Activated T-cell treated with anti-CD3 and anti-CD28 coated beads for 1 hour (primary cell): Measurements from ENCODE around the gene TTC3.

ENCODE experiments used
- DNase-seq: peaks from one replicate; pipeline ENCODE4 v3.0.0-alpha.2; 2020; ENCODE audit warnings: low read depth

TTC3 gene

DNA sequence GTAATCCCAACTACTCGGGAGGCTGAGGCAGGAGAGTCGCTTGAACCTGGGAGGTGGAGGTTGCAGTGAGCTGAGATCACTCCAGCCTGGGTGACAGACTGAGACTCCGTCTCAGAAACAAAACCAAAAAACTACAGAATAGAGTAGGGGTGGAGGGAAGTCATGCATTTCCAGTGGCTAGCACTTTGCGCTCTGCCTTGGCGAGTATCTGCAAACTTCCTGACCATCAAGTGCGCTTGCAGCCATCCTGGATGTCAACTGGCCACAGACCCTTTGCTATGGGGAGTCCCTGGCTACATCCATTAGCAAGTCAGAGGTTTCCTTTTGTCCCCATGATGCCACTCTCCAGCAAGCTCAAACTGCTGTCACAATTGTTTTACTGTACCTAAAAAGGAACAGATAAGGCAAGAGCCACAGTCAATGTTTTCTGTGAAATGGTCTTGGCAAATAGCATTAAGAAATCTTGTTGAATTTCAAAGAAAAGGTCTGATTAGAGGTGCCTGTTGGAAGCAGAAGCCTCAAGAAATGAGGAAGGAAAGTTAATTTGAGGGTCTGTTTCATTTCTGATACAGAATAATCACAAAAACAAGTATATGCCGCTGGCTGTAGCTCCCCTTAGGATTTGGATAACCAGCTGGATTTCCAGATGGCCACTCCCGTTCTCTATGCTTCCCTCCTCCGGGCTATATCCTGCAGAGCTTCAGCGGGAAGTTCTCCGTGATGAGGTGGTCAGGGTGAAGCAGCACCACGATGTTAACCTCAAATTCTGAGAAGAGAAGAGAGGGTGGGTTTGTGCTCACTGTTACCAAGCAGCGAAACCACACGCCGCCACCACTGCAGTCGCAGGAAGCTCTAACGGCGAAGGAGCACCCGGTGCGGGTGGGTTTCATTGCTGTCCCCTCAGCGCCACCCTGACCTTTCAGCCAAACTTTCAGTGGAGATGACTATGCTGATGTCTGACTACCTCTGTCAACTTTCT lies 152.1 kb downstream of the TTC3 start:
- DNase-seq, result peak; percentile 32

DNA sequence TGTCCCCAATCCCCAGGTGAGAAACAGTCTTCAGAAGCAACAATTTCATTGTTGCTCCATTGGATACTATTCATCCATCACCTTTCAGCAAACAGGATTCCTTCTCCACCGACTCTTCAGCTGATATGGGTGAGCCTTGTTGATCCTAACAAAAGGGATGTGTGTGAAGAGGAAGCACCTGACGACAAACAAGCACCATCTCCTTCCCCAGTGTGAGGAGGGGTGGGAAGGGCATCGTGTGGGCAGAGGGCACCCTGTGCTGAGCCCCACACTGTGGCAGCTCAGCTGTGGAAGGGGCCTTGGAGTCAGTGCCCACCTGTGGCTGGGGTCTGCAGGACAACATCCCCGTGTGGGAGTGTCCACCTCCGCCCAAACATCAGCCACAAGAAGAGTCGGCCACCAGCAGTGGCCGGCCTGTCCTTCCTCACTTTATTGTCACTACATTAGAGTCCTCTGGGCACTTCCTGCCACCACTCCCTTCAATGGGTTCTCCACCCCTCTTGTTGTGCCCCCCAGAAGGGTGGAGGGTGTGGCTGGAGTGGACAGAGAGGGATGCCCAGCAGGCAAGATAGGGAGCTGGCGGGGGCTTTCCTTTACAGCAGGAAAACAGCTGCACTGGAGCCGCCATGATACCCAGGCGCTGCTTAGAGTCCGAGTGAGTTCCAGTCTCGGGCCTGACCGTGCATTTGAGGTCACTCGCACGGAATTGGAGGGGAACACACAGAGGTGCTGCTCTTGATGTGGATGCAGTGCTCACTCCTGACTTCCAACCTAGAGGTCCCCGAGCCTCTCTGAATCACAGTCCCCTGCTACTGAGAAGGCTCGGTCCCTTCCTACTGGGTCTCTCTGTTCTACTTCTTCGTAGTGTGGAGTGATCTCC lies 153.2 kb downstream of the TTC3 start:
- DNase-seq, result no peak

DNA sequence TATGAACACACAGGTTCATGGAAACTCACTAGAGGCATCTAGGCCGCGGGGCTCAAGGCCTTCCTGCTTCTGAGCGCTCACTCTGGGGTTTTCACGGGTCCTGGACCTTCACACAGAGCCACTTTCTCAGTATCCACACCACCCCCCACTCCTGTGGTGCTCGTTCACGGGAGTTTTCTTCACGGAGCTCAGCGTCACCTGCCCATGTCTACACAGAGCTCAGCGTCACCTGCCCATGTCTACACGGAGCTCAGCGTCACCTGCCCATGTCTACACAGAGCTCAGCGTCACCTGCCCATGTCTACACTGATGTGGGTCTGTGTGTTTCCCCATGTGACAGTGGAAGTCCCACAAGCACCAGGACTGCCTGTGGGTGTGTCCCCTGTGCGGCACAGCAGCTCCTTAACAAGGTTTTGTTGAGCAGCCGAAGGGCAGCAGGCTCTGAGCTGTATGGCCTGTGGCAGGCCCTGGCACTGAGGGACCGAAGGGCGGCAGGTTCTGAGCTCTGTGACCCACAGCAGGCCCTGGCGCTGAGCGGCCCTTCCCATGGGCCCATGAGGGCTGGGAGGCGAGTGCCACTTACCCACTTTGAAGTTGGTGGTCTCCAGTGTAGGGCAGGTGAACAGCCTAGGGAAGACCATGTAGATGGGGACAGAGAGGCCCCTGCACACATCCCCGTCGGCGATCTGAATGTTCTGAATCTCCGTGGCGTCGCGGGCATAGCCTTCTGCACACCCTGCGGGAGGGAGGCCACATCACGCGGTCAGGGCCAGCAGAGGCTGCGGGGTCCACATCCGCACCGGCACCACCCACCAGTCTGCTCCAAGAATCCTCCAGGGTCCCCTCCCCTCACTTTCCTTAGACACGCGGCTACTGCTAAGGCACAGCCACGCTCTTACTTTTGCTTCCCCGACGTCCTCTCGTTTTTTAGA lies 154.3 kb downstream of the TTC3 start:
- no peak for DNase-seq

DNA sequence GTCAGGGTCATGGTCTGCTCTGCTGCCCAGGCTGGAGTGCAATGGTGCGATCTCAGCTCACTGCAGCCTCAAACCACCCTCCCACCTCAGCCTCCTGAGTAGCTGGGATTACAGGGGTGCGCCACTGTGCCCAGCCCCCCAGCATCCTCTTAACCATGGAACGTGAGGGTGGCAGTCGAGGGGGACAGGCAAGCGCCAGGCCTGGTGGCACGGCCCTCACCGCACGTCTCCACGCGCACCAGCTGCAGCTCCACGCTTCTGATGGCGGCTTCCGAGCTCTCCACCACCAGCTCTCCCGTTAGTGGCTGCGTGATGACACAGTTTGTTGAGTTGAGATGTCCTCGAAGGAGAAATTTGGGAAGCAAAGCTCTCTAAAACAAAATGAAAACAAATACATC lies 154.9 kb downstream of the TTC3 start:
- DNase-seq, result no peak

DNA sequence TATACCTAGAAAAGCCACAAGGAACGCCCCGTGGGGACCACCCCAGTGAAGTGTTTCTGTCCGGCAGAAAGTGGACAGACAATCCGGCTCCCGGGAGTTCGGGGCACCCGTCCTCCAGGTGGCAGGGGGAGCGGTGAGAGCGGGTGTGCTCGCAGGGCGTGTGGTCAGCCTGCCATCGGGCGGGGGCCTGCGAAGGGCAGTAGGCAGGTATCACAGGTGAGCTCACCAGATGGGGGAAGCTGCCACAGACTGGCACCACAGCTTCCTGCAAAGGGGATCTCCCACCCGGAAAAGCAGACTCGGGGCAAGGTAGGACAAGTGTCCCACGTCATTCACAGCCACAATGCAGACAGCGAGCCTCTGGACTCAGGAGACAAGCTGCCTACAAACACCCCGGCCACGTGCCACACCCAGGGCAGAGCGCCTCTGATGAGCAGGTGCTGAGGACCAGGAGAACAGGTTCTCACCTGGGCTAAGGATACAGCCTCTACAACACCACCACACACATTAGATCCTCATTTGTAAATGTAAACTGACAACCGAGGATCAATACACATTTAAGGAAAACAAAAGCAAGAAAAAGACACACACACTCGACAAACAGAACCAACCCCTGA lies 157.7 kb downstream of the TTC3 start:
- DNase-seq, result no peak

DNA sequence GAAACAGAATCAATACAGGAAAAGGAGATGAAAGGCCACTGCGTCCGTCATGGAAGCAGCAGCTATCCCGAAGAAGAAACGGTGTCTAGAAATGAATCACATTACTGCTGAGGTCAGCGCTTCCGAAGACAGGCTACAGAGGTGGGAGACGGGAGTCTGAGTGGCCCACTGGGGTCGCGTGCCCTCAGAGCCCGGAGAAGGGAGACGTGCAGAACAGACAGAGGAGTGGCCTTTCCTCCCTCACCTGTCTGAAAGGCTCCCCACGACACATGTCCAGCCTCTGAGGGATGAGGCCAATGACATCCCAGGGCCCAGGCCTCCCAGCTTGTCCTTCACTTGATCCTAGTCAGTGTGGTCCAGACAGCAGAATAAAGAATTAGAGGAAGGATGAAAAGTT lies 158.2 kb downstream of the TTC3 start:
- DNase-seq, result no peak

DNA sequence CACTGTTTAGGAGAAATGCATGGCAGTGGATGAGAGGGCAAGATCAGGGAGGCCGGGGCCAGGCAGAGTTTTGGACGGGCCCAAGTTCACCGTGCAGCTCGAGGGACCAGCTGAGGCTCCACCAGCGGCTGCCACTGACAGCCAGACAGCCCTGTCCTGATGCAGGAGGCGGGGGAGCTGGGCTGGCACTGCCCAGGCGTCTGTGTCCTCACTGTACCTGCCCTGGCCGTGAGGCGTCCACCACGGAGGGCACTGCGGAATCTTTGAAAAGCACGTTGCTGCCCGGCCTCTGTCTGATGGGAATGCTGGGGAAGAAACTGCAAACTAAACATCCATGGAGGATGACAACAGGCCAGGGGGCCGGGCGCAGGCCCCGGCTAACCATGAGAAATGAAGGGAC lies 158.6 kb downstream of the TTC3 start:
- DNase-seq, result no peak

DNA sequence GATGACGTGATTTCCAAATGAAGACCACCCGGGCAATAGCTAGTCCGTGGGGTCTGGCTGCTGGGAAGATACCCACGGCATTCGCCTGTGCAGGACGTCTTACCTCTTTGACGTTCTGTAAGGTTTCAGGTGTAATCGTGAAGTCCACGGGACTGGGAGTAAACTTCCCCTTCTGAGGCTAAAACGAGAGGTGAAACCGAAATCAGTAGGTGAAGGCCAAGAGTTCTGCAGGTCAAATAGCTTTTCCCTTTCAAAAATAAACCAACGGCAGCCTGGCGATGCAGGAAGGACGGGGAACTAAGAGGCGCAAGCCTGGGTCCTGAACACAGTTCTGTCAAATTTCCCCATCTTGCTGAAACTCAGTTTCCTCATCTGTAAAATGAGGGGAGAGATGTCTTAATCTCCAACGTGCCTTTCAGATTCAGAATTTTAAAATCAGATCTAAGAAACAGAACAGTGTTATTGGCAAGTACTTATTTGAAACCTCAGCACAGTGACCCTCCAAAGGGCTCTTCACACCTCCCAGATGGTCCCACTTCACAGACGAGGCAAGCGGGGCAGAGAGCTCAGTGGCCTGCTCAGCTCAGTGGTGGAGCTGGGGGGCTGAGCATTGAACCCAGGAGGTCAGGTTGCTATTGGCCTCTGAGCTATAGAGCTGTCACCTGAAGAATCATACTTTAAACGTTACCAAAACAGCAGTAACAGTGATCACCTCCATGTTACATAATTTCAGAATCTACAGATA lies 159.4 kb downstream of the TTC3 start:
- DNase-seq, result no peak

DNA sequence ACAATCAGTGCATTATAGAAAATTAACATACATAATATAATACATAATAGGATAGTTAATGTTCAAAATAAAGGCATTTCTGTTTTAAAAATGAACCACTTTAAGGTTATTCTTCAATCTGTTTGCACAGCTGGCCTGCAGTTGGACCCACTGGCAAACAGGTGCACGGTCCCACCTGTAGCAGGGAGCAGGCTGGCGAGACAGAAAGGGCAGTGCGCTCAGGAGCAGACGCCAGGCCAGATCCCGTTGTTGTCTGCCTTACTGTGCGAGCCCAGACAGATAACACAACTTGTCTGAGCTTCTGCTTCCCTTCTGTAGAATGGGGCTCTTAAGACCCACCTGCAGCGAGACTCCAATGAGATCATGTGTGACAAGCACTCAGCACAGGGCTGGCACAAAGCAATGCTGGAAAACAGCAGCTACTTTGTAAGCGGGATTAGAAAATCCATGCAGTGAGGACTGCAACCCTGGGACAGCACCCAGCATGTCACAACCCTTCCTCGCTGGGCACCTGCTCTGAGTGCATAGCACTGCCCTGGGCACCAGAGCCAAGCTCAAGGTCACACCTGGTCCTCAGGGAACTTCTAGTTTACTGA lies 160.6 kb downstream of the TTC3 start:
- no peak for DNase-seq

DNA sequence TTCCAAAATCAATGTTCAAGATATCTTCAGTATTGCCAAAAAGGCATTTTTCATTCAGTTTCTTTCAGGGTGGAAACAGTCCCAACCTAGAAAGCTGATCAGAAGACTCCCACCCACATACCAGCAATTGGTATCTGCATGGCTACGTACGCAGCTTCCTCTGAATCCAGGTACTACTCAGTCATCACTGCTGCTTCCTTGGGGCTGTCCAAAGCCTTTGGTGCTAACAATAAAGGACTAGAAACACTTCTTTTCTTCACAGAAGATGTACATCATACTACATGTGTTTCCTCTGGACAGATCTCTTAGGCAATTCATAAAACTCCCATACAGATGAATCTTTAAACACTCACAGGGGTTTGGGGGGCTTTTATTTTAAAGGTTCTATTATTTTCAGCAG lies 164.3 kb downstream of the TTC3 start:
- no peak for DNase-seq

DNA sequence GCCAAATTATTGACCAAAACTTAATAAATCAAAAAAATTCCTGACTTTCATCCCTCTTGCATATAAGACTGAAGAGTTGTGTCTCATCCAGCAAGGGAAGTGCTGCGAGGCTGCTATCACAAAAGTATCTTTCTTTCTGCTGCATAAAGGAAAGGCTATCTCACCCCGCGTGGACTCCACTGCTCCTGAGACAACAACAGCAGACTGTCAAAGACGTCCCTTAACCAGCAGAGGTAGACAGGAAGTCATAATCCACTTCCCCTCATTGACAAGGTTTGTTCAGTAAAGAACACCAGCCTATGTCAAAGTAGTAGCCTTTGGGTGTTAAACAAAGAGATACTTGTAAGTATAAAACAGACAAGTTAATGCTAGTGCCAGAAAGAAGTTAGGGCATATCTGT lies 164.7 kb downstream of the TTC3 start:
- no peak for DNase-seq

DNA sequence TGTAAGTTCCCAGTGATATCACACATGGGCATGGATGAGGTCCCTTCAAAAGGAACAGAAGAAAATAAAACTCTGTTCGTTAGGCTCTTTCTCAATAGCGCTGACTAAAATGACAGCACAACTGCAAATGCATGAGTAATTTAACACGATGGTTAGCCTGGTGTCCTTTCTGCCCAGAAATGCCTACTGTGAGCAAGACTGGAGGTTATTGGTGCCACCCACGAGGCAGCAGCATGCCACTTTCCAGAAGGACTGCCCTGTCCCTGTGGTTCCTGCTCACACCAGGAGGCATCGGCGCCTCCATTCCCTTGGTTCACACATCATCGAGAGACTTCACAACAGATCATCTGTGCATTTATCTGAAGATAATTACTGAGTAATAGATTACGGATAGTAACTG lies 167.9 kb downstream of the TTC3 start:
- DNase-seq, result no peak

DNA sequence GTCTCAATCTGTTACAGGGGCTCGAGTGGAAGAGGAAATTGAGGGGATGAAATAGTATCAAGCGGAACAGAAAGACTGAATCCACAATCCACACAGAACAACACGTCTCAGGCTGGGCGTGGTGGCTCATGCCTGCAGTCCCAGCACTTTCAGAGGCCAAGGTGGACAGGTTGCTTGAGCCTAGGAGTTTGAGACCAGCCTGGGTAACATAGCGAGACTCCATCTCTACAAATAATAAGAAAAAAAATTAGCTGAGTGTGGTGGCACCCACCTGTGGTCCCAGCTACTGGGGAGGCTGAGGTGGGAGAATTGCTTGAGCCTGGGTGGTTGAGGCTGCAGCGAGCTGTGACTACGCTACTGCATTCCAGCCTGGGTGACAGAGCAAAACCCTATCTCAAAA lies 168.4 kb downstream of the TTC3 start:
- DNase-seq, result no peak

DNA sequence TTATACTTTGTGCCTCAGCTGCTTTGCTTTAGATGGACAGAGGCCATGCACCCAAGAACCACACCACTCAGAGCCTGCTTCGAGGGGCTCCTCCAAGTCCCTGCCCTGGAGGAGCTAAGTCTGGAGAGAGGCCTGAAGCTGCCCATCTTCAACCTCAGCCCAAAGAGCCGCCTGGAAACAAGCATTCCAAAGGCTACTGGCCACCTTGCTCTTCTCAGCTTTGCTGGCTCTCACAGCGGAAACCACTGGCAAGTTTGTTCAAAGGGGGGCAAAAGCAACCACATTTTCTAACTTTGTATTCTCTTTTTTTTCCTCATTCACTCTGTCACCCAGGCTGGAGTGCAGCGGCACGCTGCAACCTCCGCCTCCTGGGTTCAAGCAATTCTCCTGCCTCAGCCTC lies 170.9 kb downstream of the TTC3 start:
- DNase-seq, result no peak

DNA sequence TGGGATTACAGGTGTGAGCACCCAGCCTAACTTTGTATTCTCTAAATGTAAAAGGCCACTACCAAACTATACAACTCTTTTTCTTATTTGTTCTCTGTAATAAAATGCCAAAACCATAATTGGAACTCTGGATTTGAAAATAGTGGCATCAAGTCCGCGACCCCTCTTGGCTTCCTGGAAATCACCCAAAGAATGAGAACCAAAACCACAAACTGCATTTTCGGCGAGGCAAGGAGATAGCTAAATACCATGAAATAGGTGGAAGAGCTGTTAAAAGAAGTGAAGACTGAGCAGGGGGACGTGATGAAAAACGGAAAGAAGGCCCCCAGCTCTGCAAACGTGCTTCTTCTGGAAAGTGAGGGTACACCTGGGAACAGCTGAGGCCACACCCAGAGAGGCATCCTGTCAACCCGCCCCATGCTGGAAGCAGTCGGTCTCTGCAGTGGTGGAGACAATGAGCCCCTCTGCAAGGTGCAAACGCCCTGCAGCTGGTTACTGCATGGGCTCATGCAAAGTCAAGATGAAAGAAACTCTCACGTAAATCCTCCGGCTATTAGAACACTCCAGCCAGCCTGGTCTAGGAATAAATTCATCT lies 171.5 kb downstream of the TTC3 start:
- no peak for DNase-seq

DNA sequence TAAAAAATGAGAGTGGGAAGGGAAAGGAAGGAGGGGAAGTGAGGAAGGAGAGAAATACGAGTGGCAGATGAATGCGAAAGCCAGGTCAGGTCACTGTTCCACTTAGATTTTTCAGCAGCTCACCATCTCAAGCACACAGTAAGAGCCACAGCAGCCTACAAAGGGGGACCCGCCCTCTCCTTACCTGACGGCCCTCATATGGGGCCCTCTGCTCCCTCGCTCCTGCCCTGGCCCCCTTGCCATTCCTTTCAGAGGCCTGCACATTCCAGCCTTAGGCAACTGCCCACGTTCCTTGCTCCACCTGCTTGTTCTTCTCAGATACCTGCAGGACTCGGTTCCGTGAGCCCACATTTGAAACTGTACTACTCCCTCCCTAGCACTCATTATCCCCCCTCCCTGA lies 172.1 kb downstream of the TTC3 start:
- DNase-seq, result no peak

DNA sequence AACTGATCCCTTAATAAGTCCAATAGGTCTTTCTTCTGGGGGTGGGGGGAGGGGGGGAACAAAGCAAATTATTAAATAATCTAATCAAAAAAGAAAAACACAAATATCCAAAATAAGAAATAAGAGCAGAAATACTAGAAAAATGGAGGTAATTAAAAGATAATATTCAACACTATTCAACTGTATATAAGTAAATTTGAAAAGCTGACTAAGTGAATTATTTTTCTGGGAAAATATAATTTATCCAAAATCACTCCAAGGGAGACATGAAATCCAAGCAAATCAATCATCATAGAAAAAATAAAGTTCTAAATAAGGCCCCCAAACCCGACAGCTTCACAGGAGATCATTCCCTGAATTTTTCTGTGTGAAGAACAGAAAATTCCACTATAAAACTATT lies 175.2 kb downstream of the TTC3 start:
- no peak for DNase-seq

DNA sequence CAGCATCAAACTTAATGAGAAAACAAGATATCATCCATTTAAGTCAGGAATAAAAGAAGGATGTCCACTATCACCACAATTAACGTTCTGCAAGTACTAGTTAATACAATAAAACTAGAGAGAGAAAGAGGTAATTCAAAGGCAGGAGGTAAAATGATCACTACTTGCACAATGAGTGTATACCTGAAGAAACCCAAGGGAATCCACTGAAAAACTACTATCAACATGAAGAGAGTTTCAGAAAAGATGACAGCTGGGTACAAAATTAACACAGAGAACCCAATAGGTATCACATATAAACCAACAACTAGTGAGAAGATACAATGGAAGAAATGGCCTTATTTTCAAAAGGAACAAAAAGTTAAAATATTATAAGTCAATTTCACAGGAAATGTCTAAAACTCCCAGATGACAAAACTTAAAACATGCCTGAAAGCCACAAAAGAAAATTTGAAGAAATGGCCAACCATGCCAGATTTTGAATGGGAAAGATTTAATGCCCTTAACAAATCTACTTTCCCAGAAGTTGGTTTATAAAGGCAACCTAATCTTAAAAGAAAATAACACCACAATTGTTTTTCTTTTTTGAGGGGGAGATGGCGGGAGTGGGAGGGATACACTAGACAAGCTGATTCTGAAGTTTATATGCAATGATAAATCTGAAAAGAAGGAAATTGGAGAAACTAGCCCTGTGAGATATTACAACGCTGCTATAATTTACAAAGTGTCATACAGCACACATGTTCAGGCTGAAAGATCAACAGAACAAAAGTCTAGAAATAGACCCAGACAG lies 176.3 kb downstream of the TTC3 start:
- no peak for DNase-seq

DNA sequence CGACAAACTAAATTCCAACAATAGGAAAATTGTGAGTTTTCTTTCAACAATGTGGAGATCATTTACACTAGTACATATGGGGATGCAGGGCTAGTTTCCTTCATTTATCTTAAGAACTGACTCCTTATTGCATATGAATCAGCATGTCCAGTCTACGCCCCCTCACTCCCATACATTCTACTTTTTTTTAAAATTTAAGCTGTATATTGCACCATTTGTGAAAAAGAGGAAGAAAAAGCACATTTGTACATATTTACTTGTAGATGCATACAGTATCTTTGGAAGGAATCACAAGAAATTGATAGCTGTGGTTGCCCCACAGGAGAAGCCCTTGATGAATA lies 178.2 kb downstream of the TTC3 start:
- no peak for DNase-seq
